GM12864 (cell line): ENCODE data around the gene C16orf95.

ENCODE experiments used
- DNase-seq: peaks from one replicate; pipeline ENCODE4 v3.0.0-alpha.2; 2011; ENCODE audit warnings: low read depth
- H3K4me3 ChIP-seq: 2 replicates; pipeline ENCODE4 v1.5.1; 2011; ENCODE audit warnings: mild to moderate bottlenecking, low read depth, low read length, control low read depth
- CTCF ChIP-seq: IDR thresholded peaks from 2 replicates; pipeline ENCODE4 v1.5.1; 2011; ENCODE audit warnings: low read depth, mild to moderate bottlenecking, moderate library complexity, low read length, control low read depth, inconsistent platforms; ENCODE audit errors: missing control alignments

The C16orf95 gene

GRCh38 chr16:87336434-87337240, 19.4 kb upstream of the C16orf95 start:
- H3K4me3 ChIP-seq, result no peak overlapping the region
- no peak for DNase-seq
- no peak for TF ChIP-seq CTCF

GRCh38 chr16:87335625-87336433, 18.6 kb upstream of the C16orf95 start:
- H3K4me3 ChIP-seq, result no peak overlapping the region
- no peak for TF ChIP-seq CTCF
- DNase-seq, result no peak

GRCh38 chr16:87334651-87335624, 17.7 kb upstream of the C16orf95 start:
- no peak for TF ChIP-seq CTCF
- DNase-seq, result no peak
- no peak overlapping the region for H3K4me3 ChIP-seq

- DNase-seq, result no peak
- TF ChIP-seq CTCF, result no peak
Measured at GRCh38 chr16:87333581-87334331, 16.6 kb upstream of the C16orf95 start.

GRCh38 chr16:87333101-87333500, 15.9 kb upstream of the C16orf95 start:
- TF ChIP-seq CTCF, result no peak
- no peak for DNase-seq
- no peak overlapping the region for H3K4me3 ChIP-seq

More at GRCh38 chr16:87333581-87334331, 16.6 kb upstream of the C16orf95 start:
- H3K4me3 ChIP-seq, result no peak overlapping the region

- no peak for TF ChIP-seq CTCF
- no peak overlapping the region for H3K4me3 ChIP-seq
- DNase-seq, result no peak
Measured at GRCh38 chr16:87332150-87332549, 15.0 kb upstream of the C16orf95 start.
